GM12878 (cell line): ENCODE results near the gene CLEC4G. TPM values are rescaled to one million over a fixed set of nuclear protein-coding genes. Genes with fewer than 3 reads are reported as not detected.

Experiments
- ATAC-seq: fragments of 200-7000 bp; cut with Tn5 transposase; 3 replicates; pipeline ENCODE4 v1.9.1; 2020; ENCODE audit warnings: mild to moderate bottlenecking, moderate library complexity
- BruUV-seq: library from RNA; stranded (reverse); fragments of 400-500 nt; replicated peaks from 2 replicates; lab custom pipeline; 2021; lab: Mats Ljungman, UMichigan
- CTCF ChIA-PET: fragments of 300-600 bp; sonication (Branson Sonifier 250); formaldehyde crosslinking; extraction: SDS; loops from one replicate; lab custom pipeline; 2021; ENCODE audit warnings: inconsistent platforms; lab: Yijun Ruan, JAX
- POLR2A ChIA-PET: fragments of 350-600 bp; formaldehyde crosslinking; extraction: SDS; loops from one replicate; lab custom pipeline; 2021; ENCODE audit warnings: inconsistent platforms; lab: Charles Lee
- RAD21 ChIA-PET: fragments of 300-600 bp; sonication (Branson Sonifier 250); formaldehyde crosslinking; loops from one replicate; lab custom pipeline; 2023; ENCODE audit warnings: antibody characterized with exemption; ENCODE audit not compliant: unreplicated experiment; lab: Charles Lee
- SMC1A ChIA-PET: fragments of 300-600 bp; sonication (Branson Sonifier 250); formaldehyde crosslinking; loops from one replicate; lab custom pipeline; 2023; ENCODE audit not compliant: unreplicated experiment, uncharacterized antibody; lab: Charles Lee
- DNase-seq: peaks from one replicate; pipeline ENCODE4 v3.0.0-alpha.2; 2011; ENCODE audit warnings: low read depth, low spot score
- FAIRE-seq: peaks from 3 replicates; lab custom pipeline; 2011; peaks lifted over from hg19 to GRCh38; lab: Jason Lieb, UNC
- H2AFZ ChIP-seq: 2 replicates; pipeline ENCODE4 v1.6.0; 2011; ENCODE audit warnings: low read depth, low read length, control low read depth; ENCODE audit not compliant: control insufficient read depth
- H3K27ac ChIP-seq: 2 replicates; pipeline ENCODE4 v1.5.1; 2011; ENCODE audit warnings: control low read depth; ENCODE audit not compliant: control insufficient read depth, insufficient read depth
- H3K27me3 ChIP-seq, 2 experiments: replicated peaks in 1 of 2; 2 replicates each; pipeline versions ENCODE4 v1.6.0 to v1.6.1; 2011; ENCODE audit warnings: low read length in 1 of 2; ENCODE audit not compliant: control insufficient read depth in 2 of 2, insufficient read depth in 2 of 2
- H3K36me3 ChIP-seq, 2 experiments: 2 replicates each; pipeline ENCODE4 v1.5.1; 2011; ENCODE audit warnings: low read length in 1 of 2; ENCODE audit not compliant: control insufficient read depth in 2 of 2, insufficient read depth in 2 of 2
- H3K4me1 ChIP-seq: 2 replicates; pipeline ENCODE4 v1.6.1; 2011; ENCODE audit warnings: mild to moderate bottlenecking, low read length, moderate library complexity, mixed read lengths; ENCODE audit not compliant: control insufficient read depth, insufficient read depth
- H3K4me2 ChIP-seq: 2 replicates; pipeline ENCODE4 v1.6.0; 2011; ENCODE audit warnings: control low read depth; ENCODE audit not compliant: control insufficient read depth, insufficient read depth
- H3K4me3 ChIP-seq: fragments of 200-600 bp; sonication (generic); 2 replicates; pipeline ENCODE4 v1.5.1; 2016
- H3K79me2 ChIP-seq: 2 replicates; pipeline ENCODE4 v1.6.0; 2011; ENCODE audit warnings: low read length; ENCODE audit not compliant: control insufficient read depth, insufficient read depth
- H3K9ac ChIP-seq: 2 replicates; pipeline ENCODE4 v1.8.0; 2011; ENCODE audit warnings: low read length, control low read depth, mixed read lengths; ENCODE audit not compliant: control insufficient read depth, insufficient read depth
- H3K9me3 ChIP-seq: replicated peaks from 3 replicates; pipeline ENCODE4 v1.5.1; 2011; ENCODE audit warnings: mild to moderate bottlenecking, low read length; ENCODE audit not compliant: control insufficient read depth, insufficient read depth
- H4K20me1 ChIP-seq: 2 replicates; pipeline ENCODE4 v1.6.0; 2011; ENCODE audit not compliant: control insufficient read depth, insufficient read depth
- BACH1 ChIP-seq: fragments of 450-650 bp; IDR thresholded peaks from 2 replicates; pipeline ENCODE4 v1.6.1; 2017; ENCODE audit warnings: mild to moderate bottlenecking, borderline replicate concordance
- BCL3 ChIP-seq: IDR thresholded peaks from 2 replicates; pipeline ENCODE4 v1.6.1; 2011; ENCODE audit warnings: borderline replicate concordance, low read depth, mild to moderate bottlenecking, moderate library complexity, low read length; ENCODE audit not compliant: insufficient read depth, poor library complexity, severe bottlenecking
- E2F4 ChIP-seq: IDR thresholded peaks from 2 replicates; pipeline ENCODE4 v1.6.1; 2012; ENCODE audit warnings: low read depth, low read length, improper control_type of control experiment
- IKZF2 ChIP-seq, 2 experiments: fragments of 450-650 bp; IDR thresholded peaks; 2 replicates each; pipeline ENCODE4 v1.6.1; 2017; ENCODE audit warnings: mild to moderate bottlenecking in 2 of 2, moderate library complexity in 2 of 2
- MEF2B ChIP-seq: fragments of 450-650 bp; IDR thresholded peaks from 2 replicates; pipeline ENCODE4 v1.6.1; 2018; ENCODE audit warnings: mild to moderate bottlenecking, moderate library complexity; ENCODE audit not compliant: partially characterized antibody, poor library complexity, severe bottlenecking
- MLLT1 ChIP-seq: fragments of 450-650 bp; IDR thresholded peaks from 2 replicates; pipeline ENCODE4 v1.6.1; 2016; ENCODE audit warnings: mild to moderate bottlenecking
- MTA3 ChIP-seq: IDR thresholded peaks from 2 replicates; pipeline ENCODE4 v1.6.1; 2012; ENCODE audit warnings: low read length, inconsistent platforms, borderline replicate concordance
- NR2F1 ChIP-seq: fragments of 450-650 bp; conservative IDR thresholded peaks from 2 replicates; pipeline ENCODE4 v1.6.1; 2017; ENCODE audit warnings: mild to moderate bottlenecking
- PAX8 ChIP-seq: fragments of 450-650 bp; IDR thresholded peaks from 2 replicates; pipeline ENCODE4 v1.6.1; 2017; ENCODE audit warnings: mild to moderate bottlenecking, moderate library complexity
- POU2F2 ChIP-seq: IDR thresholded peaks from 3 replicates; pipeline ENCODE4 v1.6.1; 2011; ENCODE audit warnings: low read depth, mild to moderate bottlenecking, low read length, borderline replicate concordance
- RAD21 ChIP-seq: IDR thresholded peaks from 2 replicates; pipeline ENCODE4 v1.6.1; 2011; ENCODE audit warnings: mild to moderate bottlenecking, low read depth, low read length, moderate library complexity; ENCODE audit not compliant: insufficient read depth
- SKIL ChIP-seq: fragments of 450-650 bp; IDR thresholded peaks from 2 replicates; pipeline ENCODE4 v1.6.1; 2017; ENCODE audit warnings: mild to moderate bottlenecking, low read depth, inconsistent platforms; ENCODE audit not compliant: poor library complexity, severe bottlenecking
- SMC3 ChIP-seq: IDR thresholded peaks from 2 replicates; pipeline ENCODE4 v1.6.1; 2011; ENCODE audit warnings: low read length, improper control_type of control experiment, borderline replicate concordance
- TARDBP ChIP-seq: IDR thresholded peaks from 2 replicates; pipeline ENCODE4 v1.6.1; 2016; ENCODE audit warnings: borderline replicate concordance
- YY1 ChIP-seq: IDR thresholded peaks from 2 replicates; pipeline ENCODE4 v1.6.1; 2011; ENCODE audit warnings: low read depth, mild to moderate bottlenecking, low read length
- WGBS: methylation state at CpG from one replicate; pipeline ENCODE4 v1.1.6; 2016; ENCODE audit warnings: low lambda C conversion rate; ENCODE audit not compliant: insufficient replicate concordance, insufficient coverage; ENCODE audit errors: missing lambda C conversion rate; 5-methylcytosine and 5-hydroxymethylcytosine counted together
- in situ Hi-C: fragments of 300-500 bp; cut with MboI; formaldehyde crosslinking; loops from 9 replicates; pipeline ENCODE4 v1.14.3; 2018; ENCODE audit warnings: mixed read lengths
- intact Hi-C: fragments of 100-400 bp; cut with micrococcal nuclease; formaldehyde crosslinking; loops from one replicate; pipeline ENCODE4 v1.14.2; 2022; ENCODE audit not compliant: unreplicated experiment
- polyA plus RNA-seq, 11 experiments: library from polyadenylated mRNA; depleted of rRNA in 4 of 11; unstranded in 6 of 11; stranded (reverse) in 5 of 11; fragments of >200 nt; fragmentation: Nextera tagmentation in 4 of 11; fragmentation: Illumina TruSeq in 1 of 11; extraction: Ambion mirVana in 4 of 11; extraction: Trizol in 1 of 11; gene quantifications; 1 replicate in 1 of 11; 2 replicates in 10 of 11; pipeline versions ENCODE4 v1.2.1 to v1.2.3, GENCODE V29; 2011 to 2016; ENCODE audit warnings: inconsistent platforms in 2 of 11, missing spikeins in 2 of 11, low read depth in 1 of 11
- total RNA-seq, 4 experiments: library from RNA; depleted of rRNA in 3 of 4; stranded (reverse); fragments of >200 nt in 3 of 4; fragmentation: Illumina TruSeq in 1 of 4; extraction: Trizol in 1 of 4; gene quantifications; 2 replicates each; pipeline versions ENCODE4 v1.2.1 to v1.2.3, GENCODE V29; 2013 to 2021

Gene CLEC4G
- total and polyA plus RNA-seq, 10 of the 15 experiments (the other 5 are each of a cell fraction or from before 2014, with no cell fraction given): 0.04 TPM; not detected in 9

GRCh38 chr19:7681340-7682174 is 50.4 kb downstream of the CLEC4G start:
- ChIA-PET CTCF (interaction anchor here (0.6 to 2.5 kb wide), 45 partner anchors 13 to 580 kb away, joined by 3 to 40 read pairs (median 4); partner anchors contain the start of genes CD209, FCER2, MAP2K7 and RETN), RAD21 (interaction anchor here (0.6 to 1.7 kb wide), 22 partner anchors 15 to 582 kb away, joined by 3 to 23 read pairs (median 4); partner anchors contain the start of genes FCER2 and SNAPC2), SMC1A (interaction anchor here (0.6 to 2.9 kb wide), 20 partner anchors 14 to 612 kb away, joined by 3 to 26 read pairs (median 3); partner anchors contain the start of genes FCER2 and ZNF557), POLR2A (interaction anchor here (0.7 to 1.9 kb wide), 6 partner anchors 14 to 294 kb away, joined by 3 to 10 read pairs (median 6); no protein-coding TSS in a partner anchor)
- H3K4me3 ChIP-seq: peak overlapping the region; percentile 85
- peaks cover 31% of the 10 kb centered on the region for H3K4me1 ChIP-seq
- peak overlapping the region; percentile 97 for H3K9ac ChIP-seq
- H3K27ac ChIP-seq: peak overlapping the region; percentile 97
- no peak for DNase-seq
- peak; percentile 69 for ATAC-seq
- H3K9me3 ChIP-seq: no peaks in the 10 kb centered on the region
- no peaks in the 10 kb centered on the region for H4K20me1 ChIP-seq
- H2AFZ ChIP-seq: peak overlapping the region; percentile 91; the same call in 1 of the 2 replicates
- H3K4me2 ChIP-seq: peak overlapping the region; percentile 88
- 9% methylated on average over 37 of the region's 43 CpGs for WGBS
- peak; percentile 72 for FAIRE-seq
- in situ Hi-C loops (loop anchor here (5.0 kb wide), 1 partner anchor 114 kb away; no protein-coding TSS in a partner anchor), intact Hi-C loops (loop anchor here (10.0 kb wide), 1 partner anchor 223 kb away; the partner anchor contains the start of gene MAP2K7)
- H3K79me2 ChIP-seq: peaks cover 23% of the 10 kb centered on the region
- H3K36me3 ChIP-seq: peaks cover 0 to 3% of the 10 kb centered on the region in 2 experiments; a peak in 3 of 4 replicates
- no peaks in the 10 kb centered on the region for H3K27me3 ChIP-seq
- BruUV-seq: no TSS peak
- TF ChIP-seq IKZF2 (IDR thresholded peaks at IDR 0.05) (peak in 1 of 2 experiments; percentile 41; a peak in 1 of 4 replicates), YY1 (peak; percentile 73; the same call in 1 of the 2 replicates), SKIL (peak; percentile 38), POU2F2 (0 out of 3 replicates have a peak, but pooled peaks have one; percentile 32), BACH1 (no peak), NR2F1 (0 out of 2 replicates have a peak, but pooled peaks have one; percentile 13), MTA3 (peak; percentile 47; the same call in 1 of the 2 replicates), E2F4 (0 out of 2 replicates have a peak, but pooled peaks have one; percentile 18), SMC3 (peak; percentile 68), MEF2B (no peak), TARDBP (0 out of 2 replicates have a peak, but pooled peaks have one; percentile 41), PAX8 (no peak), MLLT1 (peak; percentile 87), RAD21 (peak; percentile 78), BCL3 (peak; percentile 5)
